Astrocyte (in vitro differentiated cells and primary cell): Measurements from ENCODE around the gene C19orf44. TPM values are rescaled to one million over a fixed set of nuclear protein-coding genes. Genes with fewer than 3 reads are reported as not detected.
"Not testable (repeated sequence)": the region's sequence is repeated elsewhere in the genome, so short reads cannot be mapped to it uniquely, and the experiment has no call there.

Experiments
- DNase-seq: peaks from one replicate; pipeline ENCODE4 v3.0.0-alpha.2; 2010; ENCODE audit warnings: low read depth
- FAIRE-seq: peaks from 2 replicates; lab custom pipeline; 2011; peaks lifted over from hg19 to GRCh38; lab: Jason Lieb, UNC
- H2AFZ ChIP-seq: 2 replicates; pipeline ENCODE4 v1.6.0; 2012; ENCODE audit warnings: low read depth, low read length, inconsistent platforms
- H3K27ac ChIP-seq: 2 replicates; pipeline ENCODE4 v1.5.1; 2011; ENCODE audit warnings: low read depth, low read length, inconsistent platforms
- H3K27me3 ChIP-seq: 2 replicates; pipeline ENCODE4 v1.6.0; 2011; ENCODE audit warnings: low read length, inconsistent platforms; ENCODE audit not compliant: insufficient read depth
- H3K36me3 ChIP-seq: 2 replicates; pipeline ENCODE4 v1.5.1; 2011; ENCODE audit warnings: low read length, inconsistent platforms; ENCODE audit not compliant: insufficient read depth
- H3K4me1 ChIP-seq: 2 replicates; pipeline ENCODE4 v1.5.1; 2011; ENCODE audit warnings: low read length, inconsistent platforms; ENCODE audit not compliant: insufficient read depth
- H3K4me2 ChIP-seq: 2 replicates; pipeline ENCODE4 v1.6.0; 2012; ENCODE audit warnings: low read length, inconsistent platforms
- H3K4me3 ChIP-seq: 2 replicates; pipeline ENCODE4 v1.5.1; 2011; ENCODE audit warnings: low read depth, mild to moderate bottlenecking, low read length, inconsistent platforms; ENCODE audit not compliant: insufficient read depth
- H3K79me2 ChIP-seq: 2 replicates; pipeline ENCODE4 v1.6.0; 2012; ENCODE audit warnings: mild to moderate bottlenecking, low read length, inconsistent platforms; ENCODE audit not compliant: insufficient read depth
- H3K9ac ChIP-seq: 2 replicates; pipeline ENCODE4 v1.6.0; 2012; ENCODE audit warnings: mild to moderate bottlenecking, low read length, inconsistent platforms
- H3K9me3 ChIP-seq: 2 replicates; pipeline ENCODE4 v1.5.1; 2012; ENCODE audit warnings: low read depth, mild to moderate bottlenecking, low read length, inconsistent platforms; ENCODE audit not compliant: insufficient read depth
- H4K20me1 ChIP-seq: 2 replicates; pipeline ENCODE4 v1.6.0; 2012; ENCODE audit warnings: low read length, inconsistent platforms; ENCODE audit not compliant: insufficient read depth
- H3K27ac Mint-ChIP-seq: one replicate; pipeline ENCODE4 v1.8.0; 2021; ENCODE audit warnings: mild to moderate bottlenecking, mixed read lengths; ENCODE audit not compliant: unreplicated experiment
- H3K27me3 Mint-ChIP-seq: one replicate; pipeline ENCODE4 v1.8.0; 2021; ENCODE audit warnings: low read depth, mixed read lengths; ENCODE audit not compliant: unreplicated experiment
- H3K36me3 Mint-ChIP-seq: one replicate; pipeline ENCODE4 v1.8.0; 2021; ENCODE audit warnings: low read depth, mixed read lengths; ENCODE audit not compliant: unreplicated experiment
- H3K4me1 Mint-ChIP-seq: one replicate; pipeline ENCODE4 v1.8.0; 2021; ENCODE audit warnings: low read depth, mixed read lengths; ENCODE audit not compliant: unreplicated experiment
- H3K4me3 Mint-ChIP-seq: one replicate; pipeline ENCODE4 v1.8.0; 2021; ENCODE audit warnings: mild to moderate bottlenecking, moderate library complexity, mixed read lengths; ENCODE audit not compliant: unreplicated experiment
- H3K9me3 Mint-ChIP-seq: one replicate; pipeline ENCODE4 v1.8.0; 2021; ENCODE audit warnings: mild to moderate bottlenecking, mixed read lengths; ENCODE audit not compliant: unreplicated experiment
- EZH2 ChIP-seq: IDR thresholded peaks from 2 replicates; pipeline ENCODE4 v1.6.1; 2012; ENCODE audit warnings: mild to moderate bottlenecking, low read length, inconsistent platforms; ENCODE audit not compliant: insufficient read depth
- total RNA-seq: library from RNA; stranded (reverse); gene quantifications from 2 replicates; pipeline ENCODE4 v1.2.1, GENCODE V29; 2021
- TF ChIP-seq, protein P1 (sequence below): IDR thresholded peaks from 2 replicates; pipeline ENCODE4 v1.5.1; 2011; ENCODE audit warnings: low read depth, mild to moderate bottlenecking, inconsistent platforms, low read length, moderate library complexity; ENCODE audit not compliant: insufficient read depth

The C19orf44 gene
- total RNA-seq, 1 donor from 2014 or later: 5.0 TPM

DNA sequence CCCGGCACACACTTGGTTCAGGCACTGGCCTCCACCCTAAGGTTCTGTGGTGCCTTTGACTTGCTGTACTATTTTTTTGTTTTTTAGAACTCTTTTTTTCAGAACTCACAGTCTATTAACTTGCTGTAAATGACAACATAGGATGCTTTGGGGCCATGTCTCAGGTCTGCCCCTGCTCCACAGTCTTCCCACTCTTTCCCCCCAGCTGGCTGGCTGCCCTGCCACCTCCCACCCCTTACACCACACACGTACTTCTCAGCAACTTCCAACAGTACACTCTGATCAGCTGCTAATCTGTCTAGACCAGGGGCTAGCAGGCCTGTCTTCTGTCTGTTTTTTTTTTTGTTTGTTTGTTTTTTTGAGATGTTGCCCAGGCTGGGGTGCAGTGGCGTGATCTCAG lies 8.1 kb downstream of the C19orf44 start:
- TF ChIP-seq, protein P1, sequence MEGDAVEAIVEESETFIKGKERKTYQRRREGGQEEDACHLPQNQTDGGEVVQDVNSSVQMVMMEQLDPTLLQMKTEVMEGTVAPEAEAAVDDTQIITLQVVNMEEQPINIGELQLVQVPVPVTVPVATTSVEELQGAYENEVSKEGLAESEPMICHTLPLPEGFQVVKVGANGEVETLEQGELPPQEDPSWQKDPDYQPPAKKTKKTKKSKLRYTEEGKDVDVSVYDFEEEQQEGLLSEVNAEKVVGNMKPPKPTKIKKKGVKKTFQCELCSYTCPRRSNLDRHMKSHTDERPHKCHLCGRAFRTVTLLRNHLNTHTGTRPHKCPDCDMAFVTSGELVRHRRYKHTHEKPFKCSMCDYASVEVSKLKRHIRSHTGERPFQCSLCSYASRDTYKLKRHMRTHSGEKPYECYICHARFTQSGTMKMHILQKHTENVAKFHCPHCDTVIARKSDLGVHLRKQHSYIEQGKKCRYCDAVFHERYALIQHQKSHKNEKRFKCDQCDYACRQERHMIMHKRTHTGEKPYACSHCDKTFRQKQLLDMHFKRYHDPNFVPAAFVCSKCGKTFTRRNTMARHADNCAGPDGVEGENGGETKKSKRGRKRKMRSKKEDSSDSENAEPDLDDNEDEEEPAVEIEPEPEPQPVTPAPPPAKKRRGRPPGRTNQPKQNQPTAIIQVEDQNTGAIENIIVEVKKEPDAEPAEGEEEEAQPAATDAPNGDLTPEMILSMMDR: no peak
- TF ChIP-seq EZH2: no peak
- Histone ChIP-seq H3K4me1 (no peaks in the 10 kb centered on the region), H3K27ac (no peak overlapping the region), H2AFZ (no peak overlapping the region), H3K4me3 (no peak overlapping the region), H3K9ac (no peak overlapping the region), H3K4me2 (no peak overlapping the region), H4K20me1 (no peaks in the 10 kb centered on the region), H3K36me3 (peaks cover 4% of the 10 kb centered on the region), H3K9me3 (no peaks in the 10 kb centered on the region), H3K79me2 (no peaks in the 10 kb centered on the region), H3K27me3 (no peaks in the 10 kb centered on the region)
- no peak overlapping the region for H3K4me3 Mint-ChIP-seq
- H3K27ac Mint-ChIP-seq: no peak overlapping the region
- H3K27me3 Mint-ChIP-seq: no peaks in the 10 kb centered on the region
- no peak for FAIRE-seq
- H3K36me3 Mint-ChIP-seq: peaks cover 9% of the 10 kb centered on the region
- no peak for DNase-seq
- H3K4me1 Mint-ChIP-seq: no peaks in the 10 kb centered on the region
- H3K9me3 Mint-ChIP-seq: no peaks in the 10 kb centered on the region

- H2AFZ ChIP-seq, H3K79me2 ChIP-seq, H3K27me3 ChIP-seq, H3K4me3 Mint-ChIP-seq, H3K27ac Mint-ChIP-seq, H3K9me3 ChIP-seq, H3K9me3 Mint-ChIP-seq, H3K4me2 ChIP-seq, H3K36me3 ChIP-seq, H3K27me3 Mint-ChIP-seq, H3K27ac ChIP-seq, H3K9ac ChIP-seq, H3K4me1 Mint-ChIP-seq, DNase-seq, H4K20me1 ChIP-seq, FAIRE-seq, H3K4me3 ChIP-seq, H3K4me1 ChIP-seq: not testable (repeated sequence)
- H3K36me3 Mint-ChIP-seq: peaks cover 16% of the 10 kb centered on the region
Measured at GRCh38 chr19:16506161-16506560, 10.0 kb downstream of the C19orf44 start.

DNA sequence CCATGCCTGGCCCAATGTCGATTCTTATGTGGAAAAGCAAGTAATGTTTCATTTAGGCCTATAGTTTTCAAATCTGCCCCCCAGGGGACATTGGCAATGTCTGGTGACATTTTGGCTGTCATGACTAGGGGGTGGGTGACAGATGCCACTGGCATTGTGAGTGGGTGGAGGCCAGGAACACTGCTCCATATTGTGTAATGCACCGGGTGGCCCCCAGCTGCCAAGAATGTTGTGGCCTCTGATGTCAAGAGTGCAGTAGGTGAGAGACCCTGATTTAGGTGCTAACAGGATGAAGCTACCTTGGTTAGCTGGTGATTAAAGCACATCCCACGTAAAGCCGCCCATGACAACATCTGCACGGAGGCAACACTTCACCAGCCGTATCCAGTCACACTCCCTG lies 10.8 kb downstream of the C19orf44 start:
- peaks cover 16% of the 10 kb centered on the region for H3K36me3 Mint-ChIP-seq
- DNase-seq: no peak
- no peaks in the 10 kb centered on the region for H3K27me3 Mint-ChIP-seq
- Histone ChIP-seq H2AFZ (no peak overlapping the region), H3K9me3 (no peaks in the 10 kb centered on the region), H3K27me3 (no peaks in the 10 kb centered on the region), H3K4me3 (no peak overlapping the region), H3K4me2 (no peak overlapping the region), H3K79me2 (no peaks in the 10 kb centered on the region), H3K27ac (no peak overlapping the region), H4K20me1 (no peaks in the 10 kb centered on the region), H3K4me1 (peaks cover 2% of the 10 kb centered on the region), H3K9ac (no peak overlapping the region), H3K36me3 (peaks cover 2% of the 10 kb centered on the region)
- no peak overlapping the region for H3K4me3 Mint-ChIP-seq
- no peaks in the 10 kb centered on the region for H3K9me3 Mint-ChIP-seq
- H3K4me1 Mint-ChIP-seq: no peaks in the 10 kb centered on the region
- TF ChIP-seq, protein P1: no peak
- no peak for TF ChIP-seq EZH2
- no peak for FAIRE-seq
- H3K27ac Mint-ChIP-seq: no peak overlapping the region
